ENCODE results near the gene MEGF6. TPM values are rescaled to one million over a fixed set of nuclear protein-coding genes. Genes with fewer than 3 reads are reported as not detected.

Gene MEGF6
- total and polyA plus RNA-seq, 9 of the 15 experiments (the other 6 are each of a cell fraction or from before 2014, with no cell fraction given): 0.03 to 1.7 (median 0.24) TPM; not detected in 3

GRCh38 chr1:3653286-3653618 is 41.9 kb upstream of the MEGF6 start (continued):
- peak; percentile 17; the same call in 1 of the 2 replicates for TF ChIP-seq TEAD4 (IDR thresholded peaks at IDR 0.05; ENCODE audit: low read length)
- TF ChIP-seq TEAD4 (CRISPR knock-in tag; IDR thresholded peaks at IDR 0.05; ENCODE audit: borderline replicate concordance): no peak
- TF ChIP-seq ARID1B (IDR thresholded peaks at IDR 0.05): peak; percentile 52
- TF ChIP-seq NCOA6 (IDR thresholded peaks at IDR 0.05): no peak
- no peak for TF ChIP-seq PTRF (tag; IDR thresholded peaks at IDR 0.05)
- 0 out of 4 replicates have a peak, but pooled peaks of 1 of the 2 experiments have one; percentile 28 for TF ChIP-seq UBTF (IDR thresholded peaks at IDR 0.05; ENCODE audit: borderline replicate concordance in 1 of 2, low read depth in 2 of 2, low read length in 2 of 2)
- TF ChIP-seq CBFA2T2 (conservative IDR thresholded peaks at IDR 0.05): peak; percentile 41; the same call in 1 of the 2 replicates
- TF ChIP-seq ZNF217 (CRISPR knock-in tag; IDR thresholded peaks at IDR 0.05): no peak
- no peak for TF ChIP-seq TBP (optimal IDR thresholded peaks at IDR 0.05; ENCODE audit: low read depth, low read length)
- no peak for TF ChIP-seq MYNN (IDR thresholded peaks at IDR 0.05)
- TF ChIP-seq MYNN (CRISPR knock-in tag; IDR thresholded peaks at IDR 0.05): no peak
- TF ChIP-seq ELF2 (CRISPR knock-in tag; IDR thresholded peaks at IDR 0.05): no peak
- no peak for TF ChIP-seq RBM14 (IDR thresholded peaks at IDR 0.05; ENCODE audit: borderline replicate concordance, insufficient read depth, low read depth, low read length)
- TF ChIP-seq POLR2AphosphoS5 (IDR thresholded peaks at IDR 0.05; ENCODE audit: control insufficient read depth, insufficient read depth, low read depth, low read length): peak; percentile 23; the same call in 1 of the 2 replicates
- TF ChIP-seq SAP30 (IDR thresholded peaks at IDR 0.05; ENCODE audit: borderline replicate concordance, insufficient read depth, low read depth, low read length, poor library complexity, severe bottlenecking): no peak
- TF ChIP-seq TFAP4 (CRISPR knock-in tag; IDR thresholded peaks at IDR 0.05; ENCODE audit: borderline replicate concordance): 0 out of 2 replicates have a peak, but pooled peaks have one; percentile 0
- TF ChIP-seq BHLHE40 (IDR thresholded peaks at IDR 0.05; ENCODE audit: low read length): no peak
- TF ChIP-seq NCOA1 (IDR thresholded peaks at IDR 0.05; ENCODE audit: low read depth): no peak
- no peak for TF ChIP-seq ZBTB33 (CRISPR knock-in tag; IDR thresholded peaks at IDR 0.05)
- TF ChIP-seq GABPB2 (CRISPR knock-in tag; conservative IDR thresholded peaks at IDR 0.05): no peak

Data from K562 (cell line).